B cell (primary cell): Measurements from ENCODE around the gene PTN. TPM values are rescaled to one million over a fixed set of nuclear protein-coding genes. Genes with fewer than 3 reads are reported as not detected.

Source experiments
- ATAC-seq: fragments of 200-7000 bp; cut with Tn5 transposase; one replicate; pipeline ENCODE4 v1.10.0; 2021; ENCODE audit warnings: low read depth, mild to moderate bottlenecking, moderate number of reproducible peaks, moderate library complexity
- CTCF ChIA-PET: fragments of 350-600 bp; sonication (Branson Sonifier 250); formaldehyde crosslinking; loops from one replicate; lab custom pipeline; 2021; ENCODE audit warnings: antibody characterized with exemption, inconsistent platforms; lab: Charles Lee
- POLR2A ChIA-PET: fragments of 350-600 bp; sonication (Branson Sonifier 250); formaldehyde crosslinking; loops from one replicate; lab custom pipeline; 2021; ENCODE audit warnings: antibody characterized with exemption; lab: Charles Lee
- DNase-seq: peaks from one replicate; pipeline ENCODE4 v3.0.0; 2013
- H2AFZ ChIP-seq: 2 replicates; pipeline ENCODE4 v1.6.1; 2012; ENCODE audit warnings: mild to moderate bottlenecking, low read depth, low read length; ENCODE audit not compliant: insufficient read depth, poor library complexity, severe bottlenecking
- H3K27ac ChIP-seq, 2 donors: 1 replicate in 1 of 2; 2 replicates in 1 of 2; pipeline ENCODE4 v1.5.1; 2012 to 2013; ENCODE audit warnings: low read length in 2 of 2, mild to moderate bottlenecking in 2 of 2, moderate library complexity in 1 of 2
- H3K27me3 ChIP-seq, 4 experiments: fragments of 200-600 bp in 1 of 4; sonication (generic) in 1 of 4; replicated peaks in 1 of 4; 1 replicate in 2 of 4; 2 replicates in 2 of 4; pipeline versions ENCODE4 v1.6.1 to v1.7.0; 2013 to 2016; ENCODE audit warnings: low read length in 3 of 4, mild to moderate bottlenecking in 2 of 4, mixed read lengths in 1 of 4, moderate library complexity in 1 of 4; ENCODE audit not compliant: insufficient read depth in 4 of 4, control insufficient read depth in 3 of 4; ENCODE audit errors: control extremely low read depth in 1 of 4
- H3K36me3 ChIP-seq, 2 experiments: replicated peaks in 1 of 2; 1 replicate in 1 of 2; 2 replicates in 1 of 2; pipeline versions ENCODE4 v1.6.1 to v1.7.1; 2013; ENCODE audit warnings: low read length in 1 of 2; ENCODE audit not compliant: insufficient read depth in 2 of 2, control insufficient read depth in 1 of 2; ENCODE audit errors: control extremely low read depth in 1 of 2, extremely low read depth in 1 of 2
- H3K4me1 ChIP-seq, 2 donors: fragments of 200-600 bp in 1 of 2; sonication (generic) in 1 of 2; 1 replicate in 1 of 2; 2 replicates in 1 of 2; pipeline versions ENCODE4 v1.5.1 to v1.6.1; 2013 to 2017; ENCODE audit warnings: low read length in 2 of 2; ENCODE audit not compliant: control insufficient read depth in 2 of 2, insufficient read depth in 2 of 2
- H3K4me2 ChIP-seq: replicated peaks from 2 replicates; pipeline ENCODE3; 2012; ENCODE audit warnings: mild to moderate bottlenecking, low read depth, low read length; ENCODE audit not compliant: poor library complexity, severe bottlenecking
- H3K4me3 ChIP-seq, 5 experiments: fragments of 200-600 bp in 1 of 5; sonication (generic) in 1 of 5; 1 replicate in 3 of 5; 2 replicates in 2 of 5; pipeline versions ENCODE4 v1.5.1 to v1.7.0; 2011 to 2016; ENCODE audit warnings: low read length in 4 of 5, mild to moderate bottlenecking in 4 of 5, low read depth in 2 of 5, control low read depth in 1 of 5, moderate library complexity in 1 of 5; ENCODE audit not compliant: insufficient read depth in 1 of 5; ENCODE audit errors: control extremely low read depth in 1 of 5, extremely low read depth in 1 of 5
- H3K79me2 ChIP-seq: fragments of 200-600 bp; sonication (generic); one replicate; pipeline ENCODE4 v1.6.0; 2016; ENCODE audit warnings: low read length; ENCODE audit not compliant: control insufficient read depth, insufficient read depth
- H3K9ac ChIP-seq: fragments of 200-600 bp; sonication (generic); 2 replicates; pipeline ENCODE4 v1.6.1; 2017; ENCODE audit warnings: mild to moderate bottlenecking, low read length, moderate library complexity
- H3K9me3 ChIP-seq, 3 donors: one replicate each; pipeline versions ENCODE4 v1.6.1 to v1.7.1; 2013; ENCODE audit warnings: low read length in 2 of 3; ENCODE audit not compliant: control insufficient read depth in 2 of 3, insufficient read depth in 1 of 3; ENCODE audit errors: control extremely low read depth in 1 of 3
- H4K20me1 ChIP-seq: 2 replicates; pipeline ENCODE4 v1.6.0; 2012; ENCODE audit warnings: mild to moderate bottlenecking, low read length; ENCODE audit not compliant: insufficient read depth, control insufficient read depth, poor library complexity, severe bottlenecking
- H3K27ac Mint-ChIP-seq: one replicate; pipeline ENCODE4 v1.8.0; 2021; ENCODE audit warnings: mixed read lengths
- H3K27me3 Mint-ChIP-seq: one replicate; pipeline ENCODE4 v1.8.0; 2021; ENCODE audit warnings: mixed read lengths
- H3K4me1 Mint-ChIP-seq: one replicate; pipeline ENCODE4 v1.8.0; 2021; ENCODE audit warnings: mixed read lengths
- H3K4me3 Mint-ChIP-seq: one replicate; pipeline ENCODE4 v1.8.0; 2021; ENCODE audit warnings: mixed read lengths
- H3K9me3 Mint-ChIP-seq: one replicate; pipeline ENCODE4 v1.8.0; 2022; ENCODE audit warnings: mixed read lengths; ENCODE audit not compliant: insufficient read depth
- CTCF ChIP-seq: fragments of 200-600 bp; IDR thresholded peaks from one replicate; pipeline ENCODE4 v1.8.0; 2022; ENCODE audit warnings: antibody characterized with exemption, mild to moderate bottlenecking
- EZH2 ChIP-seq: IDR thresholded peaks from 2 replicates; pipeline ENCODE4 v1.6.1; 2012; ENCODE audit warnings: borderline replicate concordance, low read depth, mild to moderate bottlenecking, moderate library complexity, low read length; ENCODE audit not compliant: insufficient read depth, poor library complexity, severe bottlenecking
- WGBS: methylation state at CpG from one replicate; pipeline ENCODE4 v1.1.5; 2013; ENCODE audit warnings: missing lambda C conversion rate; ENCODE audit not compliant: insufficient coverage; 5-methylcytosine and 5-hydroxymethylcytosine counted together
- intact Hi-C: fragments of 100-400 bp; cut with micrococcal nuclease; formaldehyde crosslinking; loops from one replicate; pipeline ENCODE4 v1.10.0; 2022
- polyA plus RNA-seq: library from polyadenylated mRNA; depleted of rRNA; stranded (reverse); fragments of >200 nt; gene quantifications from 2 replicates; pipeline ENCODE4 v1.2.3, GENCODE V29; 2012
- total RNA-seq, 2 donors: library from RNA; stranded (reverse); fragments of 120-200 nt in 1 of 2; gene quantifications; 1 replicate in 1 of 2; 2 replicates in 1 of 2; pipeline versions ENCODE4 v1.2.3 to v1.2.4, GENCODE V29; 2013 to 2022

The PTN gene
- total and polyA plus RNA-seq, 2 donors (not counting 1 experiment from before 2014, with no cell fraction given) = not detected

- H4K20me1 ChIP-seq = no peaks in the 10 kb centered on the region
- DNase-seq (no peak), ATAC-seq (no peak)
- POLR2A ChIA-PET = no interaction called here
- no peak overlapping the region for H2AFZ ChIP-seq
- H3K9me3 ChIP-seq = no peaks in the 10 kb centered on the region
- CTCF ChIA-PET = no interaction called here
- no peak overlapping the region for H3K27ac ChIP-seq
- Mint-ChIP-seq H3K27ac (no peak overlapping the region), H3K4me1 (no peaks in the 10 kb centered on the region), H3K4me3 (no peak overlapping the region), H3K27me3 (no peaks in the 10 kb centered on the region), H3K9me3 (peaks cover 3% of the 10 kb centered on the region)
- no peak overlapping the region for H3K4me2 ChIP-seq
- no peaks in the 10 kb centered on the region for H3K4me1 ChIP-seq
- no peak for TF ChIP-seq EZH2
- TF ChIP-seq CTCF = no peak
- no peaks in the 10 kb centered on the region for H3K79me2 ChIP-seq
- intact Hi-C loops = no loop called here
- H3K4me3 ChIP-seq = no peak overlapping the region
- H3K27me3 ChIP-seq = no peaks in the 10 kb centered on the region
- H3K36me3 ChIP-seq = no peaks in the 10 kb centered on the region
- no CpG with 5 or more reads among the region's 2 CpGs for WGBS
- H3K9ac ChIP-seq = no peak overlapping the region
These were observed 5.6 kb downstream of the PTN start for GRCh38 chr7:137337902-137338301.

- CTCF ChIA-PET = no interaction called here
- no peak overlapping the region for H3K4me3 ChIP-seq
- WGBS = 100% methylated on average over 2 of the region's 4 CpGs
These were observed 7.7 kb downstream of the PTN start for GRCh38 chr7:137335814-137336213.

More at GRCh38 chr7:137335814-137336213, 7.7 kb downstream of the PTN start:
- H2AFZ ChIP-seq = no peak overlapping the region
- H3K9ac ChIP-seq = no peak overlapping the region
- H3K27ac ChIP-seq = no peak overlapping the region
- intact Hi-C loops = no loop called here
- Mint-ChIP-seq H3K27me3 (no peaks in the 10 kb centered on the region), H3K27ac (no peak overlapping the region), H3K9me3 (peaks cover 3% of the 10 kb centered on the region), H3K4me1 (no peaks in the 10 kb centered on the region), H3K4me3 (no peak overlapping the region)
- H3K4me2 ChIP-seq = no peak overlapping the region
- DNase-seq (no peak), ATAC-seq (no peak)
- no peaks in the 10 kb centered on the region for H3K4me1 ChIP-seq
- no peaks in the 10 kb centered on the region for H3K36me3 ChIP-seq
- POLR2A ChIA-PET = no interaction called here
- H4K20me1 ChIP-seq = no peaks in the 10 kb centered on the region
- TF ChIP-seq EZH2 (no peak), CTCF (no peak)
- H3K79me2 ChIP-seq = no peaks in the 10 kb centered on the region
- no peaks in the 10 kb centered on the region for H3K9me3 ChIP-seq
- H3K27me3 ChIP-seq = no peaks in the 10 kb centered on the region
